ENCODE results near the gene ENPP1.

The ENPP1 gene

GRCh38 chr6:131787766-131788712, 19.8 kb upstream of the ENPP1 start:
- DNase-seq, result no peak

GRCh38 chr6:131789219-131789618, 18.6 kb upstream of the ENPP1 start:
- DNase-seq, result no peak

GRCh38 chr6:131791476-131791875, 16.3 kb upstream of the ENPP1 start:
- DNase-seq, result no peak

DNA sequence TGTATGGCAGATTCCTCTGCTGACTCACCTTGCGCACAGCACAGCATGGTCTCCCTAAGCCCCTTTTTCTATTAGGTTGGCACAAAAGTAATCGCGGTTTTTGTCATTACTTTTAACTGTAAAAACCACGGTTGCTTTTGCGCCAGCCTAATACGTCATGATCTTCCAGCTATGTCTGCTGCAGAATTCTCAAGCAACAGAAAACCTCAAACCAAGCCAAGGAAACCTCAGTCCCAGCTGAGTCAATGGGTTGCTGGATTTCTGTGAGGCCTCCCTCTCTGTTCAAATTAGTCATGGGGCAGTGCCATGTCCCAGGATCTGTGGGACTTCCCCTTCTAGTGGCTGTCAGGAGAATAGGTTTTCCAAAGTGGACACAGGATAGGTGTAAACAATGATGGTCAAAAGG, 15.7 kb upstream of the ENPP1 start:
- no peak for DNase-seq

GRCh38 chr6:131795366-131795765, 12.5 kb upstream of the ENPP1 start:
- no peak for DNase-seq

- no peak for DNase-seq
Observed at GRCh38 chr6:131802347-131802746, 5.5 kb upstream of the ENPP1 start.

GRCh38 chr6:131803007-131803769, 4.6 kb upstream of the ENPP1 start:
- DNase-seq, result no peak

DNA sequence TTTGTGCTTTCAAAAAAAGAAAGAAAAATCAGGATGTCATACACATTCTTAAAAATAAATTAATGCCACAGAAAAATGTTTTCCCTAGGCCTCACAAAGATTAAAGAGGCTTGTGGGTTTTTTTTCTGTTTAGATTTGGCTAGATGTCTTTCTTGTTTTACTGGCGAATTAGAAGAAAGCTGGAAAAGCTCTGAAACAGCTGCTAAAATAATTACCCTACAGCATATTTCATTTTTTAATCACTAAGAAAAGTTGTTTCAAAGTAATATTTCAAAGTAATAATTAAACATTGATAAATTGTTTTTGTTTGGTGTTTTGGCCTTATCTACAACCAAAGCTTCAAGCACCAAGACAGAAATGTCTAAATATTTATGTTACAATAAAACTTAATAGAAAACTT, 3.7 kb upstream of the ENPP1 start:
- DNase-seq, result no peak

DNA sequence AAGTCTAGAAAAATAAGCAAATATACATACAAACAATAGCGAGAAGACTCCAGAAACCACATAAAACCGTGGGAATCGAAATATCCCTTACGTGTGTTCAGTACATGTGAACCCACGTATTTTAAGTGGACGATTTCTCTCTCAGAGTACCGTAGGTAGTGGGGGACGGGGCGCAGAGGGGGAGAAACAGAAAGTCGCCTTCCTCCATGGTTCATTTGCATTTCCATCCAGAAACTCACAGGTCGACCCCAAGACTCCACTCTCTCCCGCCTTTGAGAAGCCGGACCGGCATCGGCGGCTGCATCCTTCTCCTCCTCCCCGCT, 538 bp upstream of the ENPP1 start:
- DNase-seq, result no peak

- DNase-seq, result no peak
Observed at GRCh38 chr6:131808460-131809269, 845 bp downstream of the ENPP1 start.

DNA sequence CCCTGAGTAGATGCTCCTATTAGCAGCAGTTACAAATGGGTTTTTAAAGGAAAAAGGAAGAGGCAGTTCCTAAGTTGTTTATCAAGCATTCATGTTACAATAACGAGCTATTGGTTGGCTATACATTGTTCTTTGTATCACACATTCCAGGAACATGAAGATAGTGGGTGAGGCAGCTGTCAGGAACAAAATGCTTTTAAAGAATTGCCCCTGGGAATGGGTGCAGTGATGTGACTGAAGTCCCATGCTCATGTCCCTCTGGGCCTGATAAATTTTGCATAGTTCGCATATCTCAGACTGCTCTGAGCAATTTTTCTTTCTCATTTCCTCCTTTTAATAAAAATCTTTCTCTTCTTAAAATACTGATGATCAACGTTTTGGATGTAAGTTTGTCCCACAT, 3.7 kb downstream of the ENPP1 start:
- no peak for DNase-seq

- no peak for DNase-seq
Observed at GRCh38 chr6:131813991-131814390, 6.2 kb downstream of the ENPP1 start.

DNA sequence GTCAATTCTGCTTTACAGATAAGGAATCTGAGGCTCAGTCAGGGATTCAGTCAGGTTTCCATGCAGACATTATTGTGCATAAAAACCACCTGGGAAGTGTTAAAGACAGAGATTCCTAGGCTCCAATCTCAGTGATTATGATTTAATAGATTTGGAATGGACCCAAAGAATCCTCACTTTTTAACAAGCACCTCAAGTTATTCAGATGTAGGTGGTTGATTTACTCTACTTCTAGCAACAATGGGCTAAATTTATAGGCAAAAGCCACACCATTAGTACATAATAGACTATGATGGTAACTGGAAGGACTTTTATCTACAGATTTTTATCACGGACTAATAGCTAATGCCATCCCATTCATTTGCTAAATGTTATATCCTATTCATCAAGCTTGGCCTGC, 9.0 kb downstream of the ENPP1 start:
- DNase-seq, result no peak

DNA sequence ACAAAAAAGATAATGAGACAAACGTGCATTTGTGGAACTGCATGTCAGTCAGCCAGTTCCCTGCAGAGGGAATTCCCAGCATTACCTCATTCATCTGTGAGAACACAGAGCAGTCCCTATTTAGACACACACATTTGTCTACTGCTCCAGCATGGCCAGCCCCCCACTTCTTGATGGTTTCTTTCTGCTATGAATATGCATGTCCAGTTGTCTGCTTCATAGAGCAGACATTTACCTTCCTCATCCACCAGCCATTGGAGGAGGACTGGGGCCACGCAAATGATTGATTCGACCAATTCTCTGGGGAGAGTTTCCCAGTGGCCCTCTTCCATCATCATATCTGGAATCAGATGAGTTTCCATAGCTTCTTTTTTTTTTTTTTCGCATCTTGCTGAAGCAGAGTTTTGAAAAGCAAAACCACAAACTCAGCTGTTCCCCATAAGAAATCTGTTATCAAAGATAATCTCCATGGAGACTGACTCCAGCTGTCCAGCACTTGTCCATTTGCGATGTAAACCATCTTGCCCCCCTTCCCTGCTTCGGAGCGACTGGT, 11.8 kb downstream of the ENPP1 start:
- DNase-seq, result no peak

- no peak for DNase-seq
Observed at GRCh38 chr6:131821010-131821807, 13.4 kb downstream of the ENPP1 start.

DNA sequence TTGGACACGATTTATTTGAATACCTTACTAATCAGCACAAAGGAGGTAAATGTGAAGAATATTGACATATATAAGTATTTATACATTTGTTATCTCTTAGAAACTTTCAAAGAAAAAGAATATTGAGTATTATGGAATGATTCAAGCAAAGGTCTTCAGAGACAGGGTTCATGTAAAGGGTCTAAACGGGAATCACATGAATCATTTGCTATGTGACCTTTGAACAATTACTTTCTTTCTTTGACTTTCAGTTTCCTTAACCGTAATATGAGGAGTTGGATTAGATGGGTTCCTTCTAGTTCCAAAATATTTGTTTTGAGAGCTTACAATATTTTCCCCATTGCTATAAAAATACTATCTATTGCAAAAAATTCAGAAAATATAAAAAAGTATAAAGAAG, 14.3 kb downstream of the ENPP1 start:
- no peak for DNase-seq

DNA sequence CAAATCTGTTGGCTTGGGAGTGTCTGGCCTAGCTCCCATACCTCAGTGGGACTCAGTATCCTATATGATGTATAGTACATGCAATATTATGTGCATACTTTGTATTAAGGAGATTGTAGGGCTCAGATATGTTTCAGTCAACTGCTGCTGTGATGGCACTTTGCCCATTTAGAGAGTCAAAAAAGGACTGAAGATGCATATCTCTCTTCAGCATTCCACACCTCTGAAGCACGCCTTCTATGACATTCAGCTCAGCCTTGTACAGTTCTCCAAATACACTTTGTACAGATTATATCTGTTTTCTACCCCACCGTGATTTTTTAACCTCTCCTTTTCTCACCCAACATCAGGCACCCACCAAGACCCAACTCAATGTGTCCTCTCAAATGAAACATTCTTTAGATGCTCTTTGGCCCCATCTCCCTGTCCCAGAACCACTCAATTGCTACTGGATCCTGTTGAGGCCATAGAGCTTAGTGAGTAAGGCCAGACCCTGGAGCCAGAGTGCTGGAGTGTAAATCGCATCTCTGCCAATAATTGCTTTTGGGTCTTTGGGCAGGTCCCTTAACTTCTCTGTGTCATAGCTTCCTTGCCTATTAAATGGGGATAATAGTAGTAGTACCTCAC, 15.6 kb downstream of the ENPP1 start:
- no peak for DNase-seq

- DNase-seq, result no peak
Observed at GRCh38 chr6:131825946-131826345, 18.1 kb downstream of the ENPP1 start.

- no peak for DNase-seq
Observed at GRCh38 chr6:131828080-131828479, 20.3 kb downstream of the ENPP1 start.

DNA sequence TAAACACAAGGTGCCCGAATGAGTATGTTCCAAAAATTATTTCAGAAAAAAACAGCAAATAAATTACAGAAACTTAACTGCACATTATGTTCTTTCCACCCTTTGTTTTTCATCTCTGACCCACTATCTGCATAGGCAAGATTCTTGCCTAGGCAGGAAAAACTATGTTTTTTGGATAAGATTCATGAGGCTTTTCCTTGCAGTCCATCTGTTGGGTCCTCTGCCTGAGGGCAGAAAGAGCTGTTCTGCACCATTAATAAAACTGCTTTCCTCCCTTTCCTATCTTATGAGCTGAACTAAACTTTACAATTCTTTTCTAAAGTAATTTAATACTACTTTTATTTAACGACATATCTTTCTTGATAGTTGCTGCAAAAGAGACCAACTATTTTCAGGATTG, 21.1 kb downstream of the ENPP1 start:
- DNase-seq, result peak; percentile 6

GRCh38 chr6:131831392-131831791, 23.6 kb downstream of the ENPP1 start:
- DNase-seq, result no peak

DNA sequence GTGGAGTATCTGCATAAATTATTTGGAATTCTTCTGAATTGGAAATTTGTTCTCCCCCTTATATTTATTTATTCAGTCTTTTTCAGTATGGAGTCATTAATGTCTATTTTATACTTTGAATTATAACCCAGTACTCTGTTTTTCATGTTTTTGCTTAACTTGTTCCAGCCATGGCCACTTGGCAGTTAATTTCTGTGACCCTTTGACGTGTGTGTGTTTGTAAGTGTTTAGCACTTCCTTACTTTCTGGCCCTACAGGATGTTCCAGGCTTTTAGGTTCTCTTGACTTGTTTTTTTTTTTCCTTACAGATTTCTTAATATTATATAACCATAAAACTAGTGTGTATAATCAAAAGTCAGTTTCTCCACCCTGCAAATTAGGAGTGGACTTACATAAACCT, 24.1 kb downstream of the ENPP1 start:
- no peak for DNase-seq
